DND-41 (cell line): ENCODE results near the gene RAB29.
"Not testable (repeated sequence)": the region's sequence is repeated elsewhere in the genome, so short reads cannot be mapped to it uniquely, and the experiment has no call there.

Source experiments
- EZH2 ChIP-seq: IDR thresholded peaks from 3 replicates; pipeline ENCODE4 v1.6.1; 2012; ENCODE audit warnings: borderline replicate concordance, low read depth, mild to moderate bottlenecking, moderate library complexity, low read length, inconsistent platforms; ENCODE audit not compliant: severe bottlenecking
- TF ChIP-seq, protein P1 (sequence below): IDR thresholded peaks from 2 replicates; pipeline ENCODE4 v1.5.1; 2012; ENCODE audit warnings: borderline replicate concordance, low read length, moderate library complexity, mild to moderate bottlenecking; ENCODE audit not compliant: poor library complexity, severe bottlenecking; ENCODE audit errors: extremely low read depth

DNA sequence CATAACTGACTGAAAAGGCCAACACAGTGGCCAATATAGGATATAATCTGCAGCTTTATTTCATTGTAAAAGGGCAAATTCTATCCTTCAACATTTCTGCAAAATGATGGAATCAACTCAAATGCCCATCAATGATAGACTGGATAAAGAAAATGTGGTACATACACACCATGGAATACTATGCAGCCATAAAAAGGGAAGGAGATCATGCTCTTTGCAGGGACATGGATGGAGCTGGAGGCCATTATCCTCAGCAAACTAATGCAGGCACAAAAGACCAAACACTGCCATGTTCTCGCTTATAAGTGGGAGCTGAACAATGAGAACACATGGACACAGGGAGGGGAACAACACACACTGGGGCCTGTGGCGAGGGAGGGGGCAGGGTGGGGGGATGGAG lies 54.5 kb downstream of the RAB29 start:
- TF ChIP-seq, protein P1, sequence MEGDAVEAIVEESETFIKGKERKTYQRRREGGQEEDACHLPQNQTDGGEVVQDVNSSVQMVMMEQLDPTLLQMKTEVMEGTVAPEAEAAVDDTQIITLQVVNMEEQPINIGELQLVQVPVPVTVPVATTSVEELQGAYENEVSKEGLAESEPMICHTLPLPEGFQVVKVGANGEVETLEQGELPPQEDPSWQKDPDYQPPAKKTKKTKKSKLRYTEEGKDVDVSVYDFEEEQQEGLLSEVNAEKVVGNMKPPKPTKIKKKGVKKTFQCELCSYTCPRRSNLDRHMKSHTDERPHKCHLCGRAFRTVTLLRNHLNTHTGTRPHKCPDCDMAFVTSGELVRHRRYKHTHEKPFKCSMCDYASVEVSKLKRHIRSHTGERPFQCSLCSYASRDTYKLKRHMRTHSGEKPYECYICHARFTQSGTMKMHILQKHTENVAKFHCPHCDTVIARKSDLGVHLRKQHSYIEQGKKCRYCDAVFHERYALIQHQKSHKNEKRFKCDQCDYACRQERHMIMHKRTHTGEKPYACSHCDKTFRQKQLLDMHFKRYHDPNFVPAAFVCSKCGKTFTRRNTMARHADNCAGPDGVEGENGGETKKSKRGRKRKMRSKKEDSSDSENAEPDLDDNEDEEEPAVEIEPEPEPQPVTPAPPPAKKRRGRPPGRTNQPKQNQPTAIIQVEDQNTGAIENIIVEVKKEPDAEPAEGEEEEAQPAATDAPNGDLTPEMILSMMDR, result not testable (repeated sequence)
- TF ChIP-seq EZH2, result not testable (repeated sequence)
